Activated T-helper 17 cell treated with anti-CD3 and anti-CD28 coated beads, Interleukin-2, amount 50 U/mL, for 72 hours (primary cell): ENCODE results near the gene AFG1L. TPM values are rescaled to one million over a fixed set of nuclear protein-coding genes. Genes with fewer than 3 reads are reported as not detected.
"Not testable (repeated sequence)": the region's sequence is repeated elsewhere in the genome, so short reads cannot be mapped to it uniquely, and the experiment has no call there.

Source experiments
- ATAC-seq: fragments of 150-1000 bp; cut with Tn5 transposase; replicated peaks from 2 replicates; pipeline ENCODE4 v1.10.0; 2021; ENCODE audit warnings: mild to moderate bottlenecking, moderate library complexity
- H3K27ac Mint-ChIP-seq: one replicate; pipeline ENCODE4 v1.8.0; 2022; ENCODE audit warnings: mixed read lengths
- H3K27me3 Mint-ChIP-seq: one replicate; pipeline ENCODE4 v1.8.0; 2022; ENCODE audit warnings: mixed read lengths
- H3K36me3 Mint-ChIP-seq: one replicate; pipeline ENCODE4 v1.8.0; 2022; ENCODE audit warnings: low read depth, mild to moderate bottlenecking, mixed read lengths
- H3K4me1 Mint-ChIP-seq: one replicate; pipeline ENCODE4 v1.8.0; 2022; ENCODE audit warnings: mixed read lengths
- H3K4me3 Mint-ChIP-seq: one replicate; pipeline ENCODE4 v1.8.0; 2022; ENCODE audit warnings: mild to moderate bottlenecking, mixed read lengths
- H3K9me3 Mint-ChIP-seq: one replicate; pipeline ENCODE4 v1.8.0; 2022; ENCODE audit warnings: mixed read lengths
- total RNA-seq, 2 donors: library from RNA; stranded (reverse); gene quantifications; one replicate each; pipeline ENCODE4 v1.2.3, GENCODE V29; 2022

AFG1L gene
- total RNA-seq, 2 donors from 2014 or later = 5.9 to 6.1 TPM

DNA sequence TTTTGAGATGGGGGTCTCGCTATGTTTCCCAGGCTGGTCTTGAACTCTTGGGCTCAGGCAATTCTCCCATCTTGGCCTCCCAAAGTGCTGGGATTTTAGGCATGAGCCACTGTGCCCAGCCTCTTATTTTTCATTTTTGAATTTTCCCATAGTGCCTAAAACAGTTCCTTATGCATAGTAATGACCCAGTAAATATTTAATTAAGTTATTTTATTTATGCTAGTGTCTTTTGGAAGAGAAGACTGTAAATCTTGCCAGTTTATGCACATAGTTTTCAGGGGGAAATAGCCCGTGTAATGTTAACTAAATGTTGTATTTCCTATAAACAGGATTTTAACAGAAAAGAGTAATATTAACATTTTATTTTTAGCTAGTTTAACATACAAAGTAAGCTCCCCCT is 60.3 kb downstream of the AFG1L start:
- no peaks in the 10 kb centered on the region for H3K4me1 Mint-ChIP-seq
- peaks cover 19% of the 10 kb centered on the region for H3K36me3 Mint-ChIP-seq
- H3K9me3 Mint-ChIP-seq = no peaks in the 10 kb centered on the region
- H3K4me3 Mint-ChIP-seq = no peak overlapping the region
- no peak for ATAC-seq
- H3K27ac Mint-ChIP-seq = no peak overlapping the region
- H3K27me3 Mint-ChIP-seq = no peaks in the 10 kb centered on the region

DNA sequence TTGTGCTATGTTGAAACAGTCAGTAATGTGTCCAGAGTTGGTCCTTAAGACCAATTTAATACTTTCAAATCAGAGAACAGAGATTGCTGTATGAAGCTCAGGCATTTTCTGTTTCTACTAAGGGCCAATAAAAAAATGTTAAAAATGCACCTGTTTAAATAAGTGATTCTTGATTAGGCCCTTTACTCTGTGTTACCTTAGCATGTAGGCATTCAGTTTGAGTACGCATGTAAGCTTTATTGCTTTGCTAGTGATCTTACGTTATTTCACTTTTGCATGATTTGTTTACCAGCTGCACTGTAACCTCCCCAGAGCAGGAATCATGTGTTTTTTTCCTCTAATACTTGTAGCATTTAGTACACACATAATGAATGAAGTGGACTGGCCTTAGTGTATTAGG is 61.0 kb downstream of the AFG1L start:
- H3K4me1 Mint-ChIP-seq = no peaks in the 10 kb centered on the region
- no peak overlapping the region for H3K4me3 Mint-ChIP-seq
- ATAC-seq = no peak
- no peaks in the 10 kb centered on the region for H3K9me3 Mint-ChIP-seq
- no peak overlapping the region for H3K27ac Mint-ChIP-seq
- H3K27me3 Mint-ChIP-seq = no peaks in the 10 kb centered on the region
- peaks cover 19% of the 10 kb centered on the region for H3K36me3 Mint-ChIP-seq

DNA sequence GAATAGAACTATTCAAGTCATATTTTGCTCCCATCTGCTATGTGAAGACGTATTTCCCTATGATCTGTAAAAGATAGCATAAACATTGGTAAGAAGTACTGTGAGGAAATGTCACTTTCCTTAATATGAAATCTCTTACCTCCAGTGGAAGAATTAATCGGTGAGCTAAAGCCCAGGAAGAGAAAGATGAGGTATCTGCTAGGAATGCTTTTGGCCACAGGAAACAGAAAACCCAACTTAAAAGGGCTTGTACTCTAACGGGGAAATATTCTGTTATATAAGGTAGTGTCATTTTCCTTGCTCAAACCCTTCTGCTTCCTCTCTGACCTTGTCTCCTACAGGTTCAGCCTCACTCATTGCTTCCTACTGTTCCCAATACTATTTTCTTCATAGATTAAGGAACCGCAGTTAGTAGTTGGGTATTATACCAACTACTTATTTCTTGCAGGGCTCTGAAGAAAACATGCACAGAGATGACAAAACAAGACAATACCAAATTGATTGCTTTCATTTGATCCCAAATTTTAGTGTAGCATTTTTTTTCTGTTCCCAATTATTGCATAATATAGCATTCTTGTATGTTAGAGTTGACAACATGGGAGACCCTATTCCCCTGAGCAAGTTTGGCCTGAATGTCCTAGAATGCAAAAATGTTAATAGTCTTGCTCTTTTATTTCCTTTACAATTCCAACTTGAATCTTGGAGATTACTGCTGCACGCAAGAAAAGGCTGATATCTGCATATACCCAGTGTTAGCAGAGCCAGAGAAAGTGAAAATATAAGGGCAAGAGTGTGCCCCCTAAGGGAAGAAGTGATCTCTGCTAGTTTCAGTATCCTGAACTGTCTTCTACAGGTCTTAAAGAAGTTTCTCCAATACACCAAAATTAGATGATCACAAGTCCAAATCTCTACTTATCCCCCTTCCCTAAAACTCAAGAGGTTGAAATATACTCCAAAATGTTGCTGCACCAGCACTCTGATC is 65.3 kb downstream of the AFG1L start:
- no peak for ATAC-seq
- peaks cover 19% of the 10 kb centered on the region for H3K36me3 Mint-ChIP-seq

DNA sequence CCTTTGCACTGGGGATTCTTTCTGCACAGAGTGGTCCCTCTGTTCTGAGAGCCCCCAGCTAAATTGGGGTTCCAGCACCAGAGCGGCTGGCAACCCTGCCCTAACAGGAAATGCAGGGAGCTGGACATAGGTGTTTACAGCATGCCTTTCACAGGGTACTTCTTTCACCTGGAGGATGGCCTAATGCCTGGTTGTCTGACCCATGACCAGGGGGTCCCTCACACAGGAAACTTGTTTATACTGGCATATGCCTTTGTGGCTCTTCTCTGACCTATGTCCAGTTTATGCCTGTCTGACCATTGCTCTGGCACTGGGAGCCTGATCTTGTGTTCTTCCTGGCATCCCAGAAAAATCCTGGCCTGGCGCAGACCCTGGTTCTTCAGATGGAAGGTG is 66.1 kb downstream of the AFG1L start:
- no peaks in the 10 kb centered on the region for H3K27me3 Mint-ChIP-seq
- no peak overlapping the region for H3K4me3 Mint-ChIP-seq
- H3K36me3 Mint-ChIP-seq = peaks cover 19% of the 10 kb centered on the region
- ATAC-seq = no peak
- no peaks in the 10 kb centered on the region for H3K4me1 Mint-ChIP-seq
- no peaks in the 10 kb centered on the region for H3K9me3 Mint-ChIP-seq
- H3K27ac Mint-ChIP-seq = no peak overlapping the region

More for the DNA sequence above, 65.3 kb downstream of the AFG1L start:
- Mint-ChIP-seq H3K4me3 (no peak overlapping the region), H3K9me3 (no peaks in the 10 kb centered on the region), H3K27me3 (no peaks in the 10 kb centered on the region), H3K27ac (no peak overlapping the region), H3K4me1 (no peaks in the 10 kb centered on the region)

DNA sequence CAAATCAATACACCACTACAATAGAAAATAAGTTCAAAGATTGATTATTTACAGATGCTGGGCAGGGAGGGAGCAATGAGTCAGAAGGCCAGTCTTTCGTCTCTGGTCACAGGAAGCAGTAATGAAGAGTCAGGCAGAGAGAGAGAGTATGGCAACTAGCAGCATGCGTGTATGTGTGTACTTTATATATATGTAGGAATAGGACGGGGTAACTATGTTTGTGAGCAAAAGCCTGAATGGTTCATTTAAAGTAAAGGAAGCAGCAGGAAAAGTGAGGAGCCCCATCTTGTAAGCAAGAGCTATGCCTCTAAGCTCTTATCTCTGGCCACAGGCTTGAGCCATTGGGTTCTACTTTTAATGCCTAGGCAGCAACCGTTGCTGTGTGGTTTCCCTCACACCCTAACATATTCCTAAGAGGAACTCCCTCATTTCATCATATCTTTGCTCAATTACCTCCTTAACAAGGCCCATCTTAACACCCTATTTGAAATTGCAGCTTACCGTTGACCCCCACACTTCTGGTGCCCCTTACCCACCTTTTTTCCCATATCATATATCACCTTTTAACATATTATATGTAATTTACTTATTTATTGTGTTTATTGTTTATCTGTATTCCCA is 66.6 kb downstream of the AFG1L start:
- no peak overlapping the region for H3K4me3 Mint-ChIP-seq
- no peaks in the 10 kb centered on the region for H3K9me3 Mint-ChIP-seq
- peaks cover 19% of the 10 kb centered on the region for H3K36me3 Mint-ChIP-seq
- H3K27me3 Mint-ChIP-seq = no peaks in the 10 kb centered on the region
- no peak overlapping the region for H3K27ac Mint-ChIP-seq
- no peaks in the 10 kb centered on the region for H3K4me1 Mint-ChIP-seq
- no peak for ATAC-seq

DNA sequence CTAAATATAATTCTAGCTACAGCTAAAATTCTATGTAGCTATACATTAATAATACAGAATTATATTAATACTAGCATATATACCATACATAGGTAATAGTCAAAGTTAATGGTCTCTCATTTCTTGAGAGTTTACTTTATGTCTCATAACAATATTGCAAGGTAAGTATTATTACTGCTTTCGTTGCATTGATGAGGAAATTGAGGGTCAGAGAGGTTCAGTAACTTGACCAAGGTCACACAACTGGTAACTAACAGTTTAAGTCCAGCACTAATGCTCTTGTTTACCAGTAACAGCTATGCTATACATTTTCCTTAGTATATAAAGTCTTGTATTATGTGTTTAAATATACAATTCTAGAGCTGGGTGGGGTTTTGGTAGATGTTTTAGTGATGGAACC is 67.6 kb downstream of the AFG1L start:
- no peak overlapping the region for H3K27ac Mint-ChIP-seq
- H3K4me1 Mint-ChIP-seq = no peaks in the 10 kb centered on the region
- no peaks in the 10 kb centered on the region for H3K27me3 Mint-ChIP-seq
- H3K9me3 Mint-ChIP-seq = no peaks in the 10 kb centered on the region
- ATAC-seq = no peak
- H3K36me3 Mint-ChIP-seq = peaks cover 10% of the 10 kb centered on the region
- no peak overlapping the region for H3K4me3 Mint-ChIP-seq

DNA sequence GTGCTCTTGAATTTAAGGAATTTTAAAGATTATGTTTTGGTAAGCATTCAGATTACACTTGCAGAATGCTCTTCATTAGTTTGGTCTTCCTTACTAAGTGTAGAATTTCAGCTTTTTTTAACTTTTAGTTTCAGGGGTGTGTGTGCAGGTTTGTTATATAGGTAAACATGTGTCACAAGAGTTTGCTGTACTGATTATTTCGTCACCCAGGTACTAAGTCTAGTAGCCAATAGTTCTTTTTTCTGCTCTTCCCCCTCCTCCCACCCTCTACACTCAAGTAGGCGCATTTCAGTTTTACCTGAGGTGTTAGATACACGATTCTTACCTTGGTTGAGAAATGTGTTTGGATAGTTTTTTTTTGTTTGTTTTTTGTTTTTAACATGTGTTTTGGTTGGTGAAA is 68.3 kb downstream of the AFG1L start:
- Mint-ChIP-seq H3K4me1 (no peaks in the 10 kb centered on the region), H3K9me3 (no peaks in the 10 kb centered on the region), H3K27ac (no peak overlapping the region), H3K4me3 (no peak overlapping the region), H3K27me3 (no peaks in the 10 kb centered on the region), H3K36me3 (peaks cover 5% of the 10 kb centered on the region)
- no peak for ATAC-seq

DNA sequence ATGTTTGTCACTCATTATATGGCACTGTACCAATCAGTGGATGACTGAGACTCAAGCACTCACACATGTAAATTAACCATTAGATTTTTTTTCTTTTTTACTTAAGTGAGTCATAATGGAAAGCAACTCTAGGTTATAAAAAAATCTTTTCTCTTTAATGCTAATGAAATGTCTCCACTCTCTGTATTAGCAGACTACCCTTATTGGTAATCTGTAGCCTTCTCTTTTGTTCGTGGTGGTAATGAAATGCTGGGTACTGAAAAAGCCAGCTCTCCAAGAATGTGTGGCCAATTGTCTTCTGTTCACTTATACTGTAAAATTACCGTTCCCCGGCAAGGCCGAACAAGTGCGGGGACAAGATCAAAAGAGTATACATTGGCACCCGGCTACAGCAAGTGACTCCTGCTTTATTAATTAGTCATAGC is 69.0 kb downstream of the AFG1L start:
- Mint-ChIP-seq H3K27ac (no peak overlapping the region), H3K27me3 (no peaks in the 10 kb centered on the region), H3K36me3 (no peaks in the 10 kb centered on the region), H3K4me3 (no peak overlapping the region), H3K4me1 (no peaks in the 10 kb centered on the region), H3K9me3 (no peaks in the 10 kb centered on the region)
- peak; percentile 39 for ATAC-seq

DNA sequence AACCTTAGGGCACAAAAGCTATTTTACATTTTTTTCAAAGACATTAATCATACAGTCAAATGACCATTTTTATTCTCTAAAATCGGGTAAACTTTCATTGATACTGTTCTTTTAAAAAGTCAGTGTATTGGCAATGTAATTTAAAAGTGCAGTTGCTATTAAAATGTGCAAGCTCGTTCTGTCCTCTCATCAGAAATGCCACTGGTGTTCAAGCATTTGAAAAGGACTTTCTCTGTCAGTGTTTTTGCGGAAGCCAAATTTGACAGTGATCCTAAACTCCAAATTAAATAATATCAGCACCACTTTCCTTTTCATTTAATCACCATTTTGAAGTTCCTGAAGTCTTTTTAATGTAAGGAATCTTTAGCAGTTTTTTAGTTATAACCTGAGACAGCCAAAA is 69.6 kb downstream of the AFG1L start:
- Mint-ChIP-seq H3K4me1 (no peaks in the 10 kb centered on the region), H3K36me3 (no peaks in the 10 kb centered on the region), H3K27me3 (no peaks in the 10 kb centered on the region), H3K9me3 (no peaks in the 10 kb centered on the region), H3K27ac (no peak overlapping the region), H3K4me3 (no peak overlapping the region)
- ATAC-seq = no peak

DNA sequence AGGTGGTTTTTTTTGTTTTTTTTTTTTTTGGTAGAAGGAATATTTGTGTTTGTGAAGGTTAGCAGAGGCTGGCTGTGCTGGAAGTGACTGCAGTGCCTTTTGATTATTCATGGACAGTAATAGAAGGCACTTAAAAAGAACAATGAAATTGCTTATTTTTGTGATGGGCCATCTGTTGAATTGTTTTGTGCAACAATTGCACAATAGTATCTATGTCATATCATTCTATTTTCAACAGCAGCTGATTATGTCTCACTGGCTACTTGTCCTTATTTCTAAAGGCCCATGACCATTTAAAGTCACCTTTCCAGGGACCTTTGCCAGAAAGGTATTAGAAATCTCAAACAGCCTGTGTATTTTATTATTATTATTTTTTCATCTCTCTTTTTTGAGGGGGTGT is 70.6 kb downstream of the AFG1L start:
- Mint-ChIP-seq H3K9me3 (no peaks in the 10 kb centered on the region), H3K27me3 (no peaks in the 10 kb centered on the region)

DNA sequence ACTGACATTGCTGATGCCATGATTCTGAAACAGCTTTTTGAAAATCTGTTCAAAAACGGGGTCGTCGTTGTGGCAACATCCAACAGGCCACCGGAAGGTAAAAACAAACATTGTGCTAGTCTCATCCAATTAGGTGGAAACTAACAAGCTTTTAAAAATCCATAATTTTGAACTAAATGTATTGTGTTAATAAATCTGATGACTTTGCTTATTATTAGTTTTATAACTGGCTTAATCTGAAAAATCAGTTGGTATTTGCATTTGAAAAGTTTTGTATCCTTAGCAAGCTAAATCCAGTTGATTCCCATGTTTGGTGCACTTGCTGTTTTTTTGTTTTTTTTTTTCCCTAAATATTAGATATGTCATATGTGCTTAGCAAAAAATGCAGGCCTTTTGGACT is 71.4 kb downstream of the AFG1L start:
- H3K9me3 Mint-ChIP-seq = no peaks in the 10 kb centered on the region
- no peaks in the 10 kb centered on the region for H3K4me1 Mint-ChIP-seq
- H3K36me3 Mint-ChIP-seq = no peaks in the 10 kb centered on the region
- no peaks in the 10 kb centered on the region for H3K27me3 Mint-ChIP-seq
- H3K4me3 Mint-ChIP-seq = no peak overlapping the region
- ATAC-seq = no peak
- H3K27ac Mint-ChIP-seq = no peak overlapping the region

More for the DNA sequence above, 70.6 kb downstream of the AFG1L start:
- no peak for ATAC-seq
- no peak overlapping the region for H3K27ac Mint-ChIP-seq
- H3K4me3 Mint-ChIP-seq = no peak overlapping the region
- no peaks in the 10 kb centered on the region for H3K36me3 Mint-ChIP-seq
- H3K4me1 Mint-ChIP-seq = no peaks in the 10 kb centered on the region

DNA sequence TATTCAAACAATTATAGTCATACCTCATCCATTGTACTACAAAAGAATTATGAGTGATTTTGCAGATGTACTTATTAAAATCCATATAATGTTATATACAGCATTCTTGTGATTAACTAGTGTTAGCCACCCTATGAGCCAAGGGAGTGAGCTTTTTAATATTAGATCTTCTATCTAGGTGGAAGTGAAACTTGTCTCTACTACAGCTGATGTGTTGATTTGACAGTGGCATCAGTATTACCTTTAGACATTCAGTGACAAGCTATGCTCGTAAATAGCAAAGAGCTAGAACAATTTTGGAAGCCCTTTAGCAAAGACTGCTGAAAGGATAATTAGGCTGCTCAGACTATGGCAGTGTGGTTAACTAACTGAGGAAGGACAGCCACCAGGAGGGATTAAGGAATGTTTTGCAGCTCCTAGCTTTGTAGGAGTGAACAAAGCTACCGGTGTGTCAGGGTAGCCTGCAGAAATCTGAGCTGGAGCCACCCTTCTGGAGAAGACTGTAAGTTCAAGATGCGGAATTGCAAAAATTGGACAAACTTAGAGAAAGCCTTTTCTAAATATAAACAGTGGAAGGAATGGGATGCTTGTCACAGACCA is 73.7 kb downstream of the AFG1L start:
- ATAC-seq = no peak
- H3K9me3 Mint-ChIP-seq = no peaks in the 10 kb centered on the region
- H3K36me3 Mint-ChIP-seq = peaks cover 6% of the 10 kb centered on the region
- no peaks in the 10 kb centered on the region for H3K4me1 Mint-ChIP-seq
- no peaks in the 10 kb centered on the region for H3K27me3 Mint-ChIP-seq
- H3K4me3 Mint-ChIP-seq = no peak overlapping the region
- no peak overlapping the region for H3K27ac Mint-ChIP-seq

DNA sequence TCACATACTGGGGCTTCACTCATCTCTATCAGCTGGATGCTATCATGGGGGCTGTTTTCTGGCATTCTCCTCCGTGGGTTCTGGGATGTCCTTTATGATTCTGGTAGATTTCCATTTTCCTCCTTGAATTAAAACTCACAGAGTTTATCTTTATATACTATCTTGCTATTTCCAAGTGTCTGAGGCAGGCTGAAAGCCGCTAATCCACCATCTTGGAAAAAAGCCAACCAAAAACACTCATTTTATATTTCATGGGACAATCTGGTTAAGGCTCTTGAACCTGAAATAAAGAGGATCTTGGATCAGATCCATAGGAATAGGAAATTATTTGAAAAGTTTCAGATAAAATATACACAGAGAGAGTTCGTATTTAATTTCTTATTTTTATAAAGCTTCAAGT is 86.0 kb downstream of the AFG1L start:
- Mint-ChIP-seq H3K4me1 (peaks cover 4% of the 10 kb centered on the region), H3K27ac (no peak overlapping the region), H3K4me3 (no peak overlapping the region), H3K9me3 (peaks cover 3% of the 10 kb centered on the region), H3K27me3 (no peaks in the 10 kb centered on the region), H3K36me3 (peaks cover 11% of the 10 kb centered on the region)
- ATAC-seq = no peak

DNA sequence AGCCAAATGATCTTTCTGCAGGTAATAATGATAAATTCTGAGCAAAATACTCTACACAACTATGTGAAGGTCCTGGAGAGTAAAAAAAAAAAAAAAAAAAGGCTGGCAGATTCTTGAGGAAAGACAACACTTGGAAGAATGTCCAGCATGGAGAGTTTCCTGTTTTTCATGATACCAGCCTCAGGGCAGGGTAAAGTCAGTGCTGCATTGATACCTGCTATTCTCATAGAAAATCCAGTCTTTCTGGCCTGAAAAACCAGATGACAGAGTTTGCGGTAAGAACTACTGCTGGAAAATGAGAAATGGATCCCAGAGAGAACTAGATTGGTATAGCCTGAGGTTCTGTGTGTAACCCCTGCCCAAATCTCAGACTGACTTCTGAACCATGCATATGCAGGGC is 89.1 kb downstream of the AFG1L start:
- ATAC-seq = no peak
- no peaks in the 10 kb centered on the region for H3K27me3 Mint-ChIP-seq
- H3K4me3 Mint-ChIP-seq = no peak overlapping the region
- H3K36me3 Mint-ChIP-seq = peaks cover 6% of the 10 kb centered on the region
- no peaks in the 10 kb centered on the region for H3K9me3 Mint-ChIP-seq
- H3K4me1 Mint-ChIP-seq = no peaks in the 10 kb centered on the region
- no peak overlapping the region for H3K27ac Mint-ChIP-seq

DNA sequence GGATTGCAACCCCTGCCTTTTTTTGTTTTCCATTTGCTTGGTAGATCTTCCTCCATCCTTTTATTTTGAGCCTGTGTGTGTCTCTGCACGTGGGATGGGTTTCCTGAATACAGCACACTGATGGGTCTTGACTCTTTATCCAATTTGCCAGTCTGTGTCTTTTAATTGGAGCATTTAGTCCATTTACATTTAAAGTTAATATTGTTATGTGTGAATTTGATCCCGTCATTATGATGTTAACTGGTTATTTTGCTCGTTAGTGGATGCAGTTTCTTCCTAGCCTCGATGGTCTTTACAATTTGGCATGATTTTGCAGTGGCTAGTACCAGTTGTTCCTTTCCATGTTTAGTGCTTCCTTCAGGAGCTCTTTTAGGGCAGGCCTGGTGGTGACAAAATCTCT is 94.3 kb downstream of the AFG1L start:
- not testable (repeated sequence) for H3K4me3 Mint-ChIP-seq, H3K27ac Mint-ChIP-seq, H3K36me3 Mint-ChIP-seq, H3K9me3 Mint-ChIP-seq, H3K27me3 Mint-ChIP-seq, ATAC-seq, H3K4me1 Mint-ChIP-seq
